NCI-H2029 (cell line): ENCODE data around the gene IL12B.
"Not testable (repeated sequence)": the region's sequence is repeated elsewhere in the genome, so short reads cannot be mapped to it uniquely, and the experiment has no call there.

Experiments used
- DNase-seq: peaks from one replicate; lab custom pipeline; 2025; lab: John Stamatoyannopoulos, UW

Gene IL12B

GRCh38 chr5:159330131-159330800 is at the start of gene IL12B:
Gene IL12B (minus strand): TSS chr5:159330487. CDS start chr5:159326782, 3,705 bp downstream.
- DNase-seq = no peak

- no peak for DNase-seq
Observed at GRCh38 chr5:159377653-159378052, 47.4 kb upstream of the IL12B start.

GRCh38 chr5:159367866-159368265 is 37.6 kb upstream of the IL12B start:
- DNase-seq = not testable (repeated sequence)

GRCh38 chr5:159366776-159367175 is 36.5 kb upstream of the IL12B start:
- DNase-seq = not testable (repeated sequence)

- no peak for DNase-seq
Observed at GRCh38 chr5:159362220-159362619, 31.9 kb upstream of the IL12B start.

GRCh38 chr5:159359871-159360270 is 29.6 kb upstream of the IL12B start:
- not testable (repeated sequence) for DNase-seq

GRCh38 chr5:159359408-159359807 is 29.1 kb upstream of the IL12B start:
- DNase-seq = no peak

GRCh38 chr5:159353661-159354252 is 23.5 kb upstream of the IL12B start:
- no peak for DNase-seq

GRCh38 chr5:159350644-159351043 is 20.4 kb upstream of the IL12B start:
- DNase-seq = not testable (repeated sequence)

GRCh38 chr5:159350216-159350615 is 19.9 kb upstream of the IL12B start:
- not testable (repeated sequence) for DNase-seq

GRCh38 chr5:159345861-159346260 is 15.6 kb upstream of the IL12B start:
- DNase-seq = no peak

- no peak for DNase-seq
Observed at GRCh38 chr5:159345336-159345735, 15.0 kb upstream of the IL12B start.

GRCh38 chr5:159343295-159344094 is 13.2 kb upstream of the IL12B start:
- no peak for DNase-seq

- no peak for DNase-seq
Observed at GRCh38 chr5:159342840-159343239, 12.6 kb upstream of the IL12B start.

GRCh38 chr5:159341906-159342310 is 11.6 kb upstream of the IL12B start:
- no peak for DNase-seq

- no peak for DNase-seq
Observed at GRCh38 chr5:159341145-159341544, 10.9 kb upstream of the IL12B start.

GRCh38 chr5:159340511-159340910 is 10.2 kb upstream of the IL12B start:
- DNase-seq = no peak

- DNase-seq = no peak
Observed at GRCh38 chr5:159339460-159339859, 9.2 kb upstream of the IL12B start.

GRCh38 chr5:159338118-159338517 is 7.8 kb upstream of the IL12B start:
- DNase-seq = no peak

- DNase-seq = no peak
Observed at GRCh38 chr5:159337016-159337955, 7.0 kb upstream of the IL12B start.

GRCh38 chr5:159336586-159336985 is 6.3 kb upstream of the IL12B start:
- DNase-seq = no peak

GRCh38 chr5:159333545-159333925 is 3.2 kb upstream of the IL12B start:
- DNase-seq = no peak
